Left renal pelvis (tissue), 4 donors: ENCODE measurements around the gene ITGAE. TPM values are rescaled to one million over a fixed set of nuclear protein-coding genes. Genes with fewer than 3 reads are reported as not detected.
"Not testable (repeated sequence)": the region's sequence is repeated elsewhere in the genome, so short reads cannot be mapped to it uniquely, and the experiment has no call there.

Experiments used
- DNase-seq, 4 donors: peaks; one replicate each; pipeline ENCODE4 v3.0.0-alpha.2; 2013; ENCODE audit warnings: low read depth in 4 of 4, low spot score in 3 of 4
- polyA plus RNA-seq, 4 donors: library from polyadenylated mRNA; unstranded; fragments of 120-200 nt; gene quantifications; one replicate each; pipeline ENCODE4 v1.2.1, GENCODE V29; 2013; ENCODE audit not compliant: insufficient read length in 4 of 4

Gene ITGAE
- polyA plus RNA-seq, 4 donors, result 33.6 to 42.1 (median 38.4) TPM

DNA sequence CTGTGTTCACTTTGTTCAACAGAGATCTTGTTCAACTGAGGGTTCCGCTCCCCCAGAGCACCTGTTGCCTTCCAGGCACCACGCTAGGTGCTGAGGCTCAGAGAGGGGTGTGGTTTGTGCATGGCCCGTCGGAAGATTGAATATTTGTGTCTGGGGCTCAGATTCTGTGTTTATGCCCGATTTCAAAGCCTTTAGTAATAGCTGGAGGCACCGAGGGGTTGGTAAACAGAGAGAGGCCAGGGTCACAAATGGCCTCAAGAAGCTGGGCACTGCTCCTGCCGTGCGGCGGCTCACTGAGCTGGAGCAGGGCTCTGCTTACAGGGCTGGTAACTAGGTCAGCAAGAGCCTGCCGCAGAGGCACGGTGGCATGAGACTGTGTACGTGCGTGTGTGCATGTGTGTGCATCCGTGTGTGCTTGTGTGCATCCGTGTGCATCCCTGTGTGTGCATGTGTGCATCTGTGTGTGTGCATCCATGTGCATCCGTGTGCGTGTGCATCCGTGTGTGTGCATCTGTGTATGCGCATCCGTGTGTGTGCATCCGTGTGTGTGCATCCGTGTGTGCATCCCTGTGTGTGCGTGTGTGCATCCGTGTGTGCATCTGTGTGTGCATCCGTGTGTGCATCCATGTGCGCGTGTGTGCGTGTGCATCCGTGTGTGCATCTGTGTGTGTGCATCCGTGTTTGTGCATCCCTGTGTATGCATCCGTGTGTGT lies 5.4 kb downstream of the ITGAE start:
- no peak for DNase-seq

DNA sequence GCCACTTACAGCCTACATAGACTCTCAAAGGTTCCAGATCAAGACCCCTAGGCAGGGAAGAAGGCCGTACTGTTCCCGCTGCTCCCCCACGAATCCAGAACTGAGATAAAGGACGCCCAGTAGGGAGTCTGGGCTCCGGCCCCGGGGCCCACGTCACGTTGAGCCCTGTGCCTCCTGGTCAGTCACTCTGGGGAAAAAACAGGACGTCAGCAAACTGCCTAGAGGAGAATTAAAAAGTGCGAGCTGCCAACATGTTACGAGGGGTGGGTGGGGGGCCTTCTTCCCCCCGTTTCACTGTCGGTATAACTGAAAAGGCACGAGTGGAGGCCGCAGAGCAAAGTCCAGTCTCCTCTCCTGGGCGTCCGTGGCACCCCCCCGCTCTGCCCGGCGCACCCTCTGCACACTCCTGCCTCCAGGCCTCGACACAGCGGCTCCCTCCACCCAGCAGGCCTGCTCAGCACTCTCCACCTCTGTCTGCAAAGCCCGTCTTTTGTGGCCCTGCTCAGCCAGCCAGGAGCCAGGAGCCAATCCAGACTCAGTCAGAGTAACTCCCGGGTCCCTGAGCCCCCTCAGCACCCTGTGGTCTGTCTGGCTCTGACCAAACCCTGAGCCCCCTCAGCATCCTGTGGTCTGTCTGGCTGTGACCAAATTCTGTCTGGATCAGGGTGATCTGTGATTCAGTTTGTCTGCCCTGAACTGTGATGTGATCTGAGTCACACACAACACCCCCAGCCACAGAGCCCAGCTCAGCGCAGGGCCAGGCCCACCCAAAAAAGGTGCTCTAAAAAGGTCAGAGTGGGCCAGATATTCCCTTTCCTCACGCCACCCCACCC lies 6.2 kb downstream of the ITGAE start:
- no peak for DNase-seq

DNA sequence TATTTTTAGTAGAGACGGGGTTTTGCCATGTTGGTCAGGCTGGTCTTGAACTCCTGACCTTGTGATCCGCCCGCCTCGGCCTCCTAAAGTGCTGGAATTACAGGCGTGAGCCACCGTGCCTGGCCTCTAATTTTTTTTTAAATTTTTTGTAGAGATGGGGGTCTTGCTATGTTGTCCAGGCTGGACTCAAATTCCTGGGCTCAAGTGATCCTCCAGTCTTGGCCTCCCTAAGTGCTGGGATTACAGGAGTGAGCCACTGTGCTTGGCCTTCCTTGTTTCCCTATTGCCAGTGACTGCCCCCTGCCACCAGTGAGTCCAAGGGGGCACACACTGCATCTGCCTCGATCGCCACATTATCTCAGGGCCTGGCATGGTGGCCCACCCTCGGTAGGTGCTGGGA lies 6.8 kb downstream of the ITGAE start:
- DNase-seq, result not testable (repeated sequence)

DNA sequence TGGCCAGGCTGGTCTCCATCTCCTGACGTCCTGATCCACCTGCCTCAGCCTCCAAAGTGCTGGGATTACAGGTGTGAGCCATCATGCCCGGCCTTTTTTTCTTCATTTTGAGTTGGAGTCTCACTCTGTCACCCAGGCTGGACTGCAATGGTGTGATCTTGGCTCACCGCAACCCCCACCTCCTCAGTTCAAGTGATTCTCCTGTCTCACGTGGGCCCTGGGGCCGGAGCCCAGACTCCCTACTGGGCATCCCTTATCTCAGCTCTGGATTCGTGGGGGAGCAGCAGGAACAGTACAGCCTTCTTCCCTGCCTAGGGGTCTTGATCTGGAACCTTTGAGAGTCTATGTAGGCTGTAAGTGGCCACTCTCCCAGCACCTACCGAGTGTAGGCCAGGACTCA lies 7.7 kb downstream of the ITGAE start:
- DNase-seq, result not testable (repeated sequence)

DNA sequence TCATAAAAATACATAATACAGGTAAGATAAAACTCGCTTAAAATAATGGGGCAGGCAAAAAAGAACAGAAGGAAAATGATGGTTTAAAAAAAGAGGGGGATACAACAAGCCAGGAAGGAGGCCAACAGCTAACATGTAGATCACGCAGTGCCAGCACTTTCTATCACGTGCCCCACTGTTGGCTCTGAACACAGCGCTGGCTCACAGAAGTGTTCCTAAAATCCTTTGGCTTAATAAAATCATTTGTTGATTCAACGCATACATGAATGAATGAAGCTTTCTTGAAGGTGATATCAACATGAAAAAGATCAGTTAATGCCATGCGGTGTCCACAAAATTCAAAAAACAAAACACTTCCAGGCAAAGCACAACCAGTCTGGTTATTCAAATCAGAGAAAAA lies 8.5 kb downstream of the ITGAE start:
- DNase-seq, result no peak

DNA sequence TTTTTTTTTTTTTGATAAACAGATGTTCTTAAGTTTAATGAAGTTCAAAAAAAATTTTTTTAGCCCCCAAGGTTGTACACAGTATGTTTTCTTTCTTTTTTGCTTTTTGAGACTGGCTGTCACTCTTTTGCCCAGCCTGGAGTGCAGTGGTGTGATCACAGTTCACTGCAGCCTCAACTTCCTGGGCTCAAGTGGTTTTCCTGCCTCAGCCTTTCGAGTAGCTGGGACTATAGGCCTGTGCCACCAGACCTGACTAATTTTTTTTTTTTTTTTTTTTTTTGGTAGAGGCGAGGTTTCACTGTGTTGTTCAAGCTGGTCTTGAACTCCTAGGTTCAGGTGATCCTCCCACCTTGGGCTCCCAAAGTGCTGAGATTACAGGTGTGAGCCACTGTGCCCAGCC lies 12.8 kb downstream of the ITGAE start:
- DNase-seq, result no peak

DNA sequence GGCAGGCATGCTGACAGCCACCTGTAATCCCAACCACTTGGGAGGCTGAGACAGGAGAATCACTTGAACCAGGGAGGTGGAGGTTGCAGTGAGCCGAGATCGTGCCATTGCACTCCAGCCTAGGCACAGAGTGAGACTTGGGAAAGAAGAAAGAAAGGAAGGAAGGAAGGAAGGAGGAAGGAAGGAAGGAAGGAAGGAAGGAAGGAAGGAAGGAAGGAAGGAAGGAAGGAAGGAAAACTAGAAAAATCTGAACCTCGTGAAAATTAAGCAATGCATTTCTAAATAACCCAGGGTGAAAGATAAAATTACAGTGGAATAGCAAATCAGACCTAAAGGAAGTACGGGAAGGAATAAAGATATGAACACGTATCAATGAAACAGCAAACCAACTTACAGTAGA lies 15.7 kb downstream of the ITGAE start:
- not testable (repeated sequence) for DNase-seq

DNA sequence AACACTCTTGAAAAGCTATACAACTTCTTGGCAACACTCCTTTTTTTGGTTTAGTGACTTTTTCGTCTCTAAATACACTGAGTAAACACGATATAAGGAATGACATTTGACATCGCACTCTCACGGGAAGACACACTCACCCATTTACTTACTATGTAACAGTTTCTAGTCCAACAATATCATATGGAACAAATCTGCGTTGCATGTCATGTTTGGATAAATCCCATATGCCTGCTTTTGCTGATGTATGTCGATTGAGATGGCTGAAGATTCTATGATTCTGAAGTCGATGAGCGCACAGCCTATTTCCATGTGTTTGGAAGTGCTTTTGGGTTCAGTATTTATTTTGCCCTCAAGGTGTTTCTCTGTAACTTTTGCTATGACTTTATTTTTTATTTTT lies 18.2 kb downstream of the ITGAE start:
- DNase-seq, result no peak

DNA sequence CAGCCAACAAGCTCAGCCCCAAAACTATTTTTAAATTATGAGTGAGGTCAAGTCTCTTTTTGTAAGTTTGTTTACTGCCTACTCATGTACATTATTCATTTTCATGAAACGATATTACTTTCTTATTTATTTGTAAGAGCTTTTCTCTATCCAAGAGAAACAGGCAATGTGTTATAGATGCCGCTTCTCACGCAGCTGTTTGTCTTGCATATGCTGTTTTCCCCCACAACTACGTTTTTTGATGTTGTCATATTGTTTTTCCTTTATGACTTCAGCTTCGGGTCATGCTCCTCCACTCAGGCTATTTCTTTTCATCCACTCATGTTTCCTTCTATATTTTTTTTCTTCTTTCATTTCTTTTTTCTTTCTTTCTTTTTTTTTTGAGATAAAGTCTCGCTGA lies 20.0 kb downstream of the ITGAE start:
- DNase-seq, result no peak

DNA sequence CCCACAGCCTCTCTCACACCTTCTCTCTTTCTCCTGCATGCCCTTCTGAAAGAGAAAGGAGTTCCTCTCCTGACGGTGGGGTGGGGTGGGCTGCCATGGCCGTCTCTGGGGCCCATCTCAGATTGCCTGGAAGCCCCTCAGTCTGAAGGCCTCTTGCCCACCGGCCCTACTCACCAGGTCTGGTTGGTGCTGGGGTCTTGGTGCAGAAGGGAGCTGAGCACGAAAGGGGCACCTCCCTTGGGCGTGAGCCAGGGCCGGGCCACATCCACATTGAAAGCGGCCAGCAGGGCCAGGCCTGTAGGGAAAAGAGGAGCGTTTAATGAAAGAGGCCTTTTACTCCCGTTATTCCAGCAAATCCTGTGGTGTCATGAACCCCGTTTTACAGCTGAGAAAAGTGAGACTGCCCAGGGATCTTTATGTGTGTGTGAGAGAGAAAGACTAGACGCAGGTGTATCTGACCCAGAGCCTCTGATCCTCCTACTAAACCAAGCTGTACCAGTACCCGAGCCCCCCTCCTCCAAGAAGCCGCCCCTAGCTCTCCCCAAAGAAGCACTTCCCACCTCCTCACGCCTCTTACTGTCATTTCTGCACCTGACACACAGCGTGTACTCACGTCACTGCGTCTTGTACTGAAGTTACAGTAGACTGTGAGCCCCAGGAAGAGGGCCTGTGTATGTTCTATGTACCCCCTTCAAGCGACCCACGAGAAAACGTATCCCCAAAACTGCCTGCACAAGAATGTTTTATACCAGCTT lies 23.4 kb downstream of the ITGAE start:
- no peak for DNase-seq

DNA sequence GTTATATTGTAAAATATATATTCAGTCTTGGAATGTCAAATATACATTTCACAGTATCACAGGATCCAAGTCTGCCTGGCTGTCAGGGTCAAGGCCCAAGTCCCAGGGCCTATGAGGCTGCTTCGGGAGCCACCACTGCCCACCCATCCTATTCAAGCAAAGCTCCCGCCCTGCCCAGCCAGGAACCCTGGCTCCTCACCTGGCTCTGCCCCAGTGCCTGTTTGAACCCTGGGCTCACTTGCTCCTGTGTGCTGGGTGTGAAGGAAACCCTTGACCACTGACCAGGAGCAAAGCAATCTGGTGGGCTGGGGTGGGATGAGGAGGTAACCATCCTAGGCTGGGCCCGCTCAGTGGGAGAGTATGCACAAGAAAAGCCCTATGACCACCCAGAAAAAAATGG lies 27.0 kb downstream of the ITGAE start:
- no peak for DNase-seq

DNA sequence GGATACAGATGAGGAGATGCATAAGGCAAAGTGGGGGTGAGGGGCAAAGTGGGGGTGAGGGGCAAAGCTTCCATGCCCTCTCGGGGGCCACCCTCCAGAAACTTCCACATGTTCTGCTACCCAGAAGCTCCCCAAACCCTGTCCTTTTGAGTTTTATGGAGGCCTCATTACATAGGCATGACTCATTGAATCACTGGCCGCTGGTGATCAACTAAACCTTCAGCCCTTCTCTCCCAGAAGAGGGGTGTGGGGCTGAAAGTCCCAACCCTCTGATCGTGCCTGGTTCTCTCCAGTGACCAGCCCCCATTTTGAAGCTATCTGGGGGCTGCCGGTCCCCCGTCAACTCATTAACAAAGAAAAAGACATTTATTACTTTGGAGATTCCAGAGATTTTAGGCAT lies 27.5 kb downstream of the ITGAE start:
- DNase-seq, result no peak

DNA sequence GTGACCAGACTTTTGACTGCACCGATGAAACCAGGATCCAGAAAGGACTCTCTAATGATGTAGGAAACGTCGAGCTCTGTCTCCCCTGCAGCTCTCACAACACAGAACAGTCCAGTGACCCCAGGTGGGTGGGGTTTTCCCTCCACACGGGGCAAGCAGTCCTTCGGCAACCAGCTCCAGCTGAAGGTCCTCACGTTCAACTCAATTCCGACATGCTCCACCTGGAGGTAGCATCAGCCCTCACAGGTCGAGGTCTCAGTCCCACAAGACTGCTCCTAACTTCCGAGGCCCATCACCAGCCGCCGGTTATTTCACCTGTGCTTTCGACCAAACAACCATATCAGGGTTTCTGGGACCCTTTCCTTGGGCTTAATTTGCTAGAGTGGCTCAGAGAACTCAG lies 28.2 kb downstream of the ITGAE start:
- DNase-seq, result no peak

DNA sequence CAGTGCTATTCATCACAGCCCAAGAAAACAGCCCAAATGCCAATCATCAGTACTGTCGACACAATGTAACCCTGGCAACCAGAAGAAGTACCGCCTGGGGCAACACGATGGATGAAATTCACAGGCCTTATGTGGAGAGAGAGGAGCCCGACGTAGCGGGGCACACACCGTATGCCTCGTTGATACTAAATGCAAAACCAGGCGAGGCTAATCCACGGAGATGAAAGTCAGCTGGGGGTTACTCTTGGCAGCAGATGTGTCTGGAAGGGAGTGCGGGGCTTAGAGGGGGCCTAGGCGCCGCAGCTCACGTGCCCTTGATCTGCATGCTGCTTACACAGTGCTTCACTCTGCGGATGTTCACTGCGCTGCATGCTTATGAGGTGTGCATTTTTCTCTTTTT lies 29.8 kb downstream of the ITGAE start:
- DNase-seq, result no peak

DNA sequence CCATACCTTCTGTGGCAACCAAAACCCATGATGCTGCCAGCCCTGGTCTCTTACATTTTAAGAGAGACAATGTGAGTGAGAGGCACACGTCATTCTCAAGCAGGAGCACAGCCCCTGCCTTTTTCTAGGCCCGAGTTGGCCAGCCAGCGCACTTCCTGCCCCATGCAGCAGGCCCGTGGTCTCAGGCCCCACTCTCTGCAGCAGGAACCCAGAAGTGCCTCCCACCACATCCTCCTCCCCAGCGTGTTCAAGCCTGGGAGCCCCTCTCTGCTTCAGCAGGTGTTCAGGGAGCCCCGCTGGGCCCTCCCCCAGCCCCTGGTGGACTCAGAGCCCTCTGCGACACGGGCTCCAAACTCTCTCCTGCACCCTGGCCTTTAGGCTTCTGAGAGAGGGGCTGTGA lies 30.5 kb downstream of the ITGAE start:
- no peak for DNase-seq

DNA sequence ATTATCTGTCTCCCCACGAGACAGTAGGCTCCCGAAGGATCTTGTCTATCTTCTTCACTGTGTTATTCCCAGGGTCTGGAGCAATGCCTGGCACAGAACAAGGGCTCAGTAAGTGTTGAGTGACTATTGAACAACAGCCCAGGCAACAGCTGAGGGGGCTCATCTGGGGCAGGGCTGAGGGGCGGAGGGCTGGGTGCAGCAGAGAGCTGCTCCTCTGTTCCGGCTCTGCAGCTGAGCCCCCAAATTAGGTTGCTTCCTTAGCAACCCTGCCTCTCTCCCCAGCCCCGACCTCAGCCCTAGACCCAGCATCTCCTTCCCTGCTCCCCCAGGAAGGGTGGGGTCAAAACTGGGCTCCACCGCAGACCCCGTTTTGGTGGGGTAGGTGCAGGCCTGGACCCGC lies 32.2 kb downstream of the ITGAE start:
- no peak for DNase-seq

DNA sequence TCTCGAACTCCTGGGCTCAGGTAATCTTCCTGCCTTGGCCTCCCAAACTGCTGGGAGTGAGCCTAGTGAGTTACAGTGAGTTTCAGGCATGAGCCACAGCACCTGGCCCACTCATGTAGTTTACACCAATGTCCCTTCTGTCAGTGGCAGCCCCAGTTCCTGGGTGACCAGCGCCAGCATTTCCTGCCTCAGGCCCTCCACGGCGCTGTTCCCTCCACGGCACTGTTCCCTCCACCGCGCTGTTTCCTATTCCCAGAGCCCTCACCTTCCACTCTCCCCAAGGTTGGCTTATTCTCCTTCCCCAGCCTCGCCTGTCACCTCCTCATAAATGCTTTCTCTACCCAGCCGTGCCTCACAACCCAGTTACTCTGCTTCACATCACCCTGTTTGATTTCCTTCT lies 32.6 kb downstream of the ITGAE start:
- no peak for DNase-seq

DNA sequence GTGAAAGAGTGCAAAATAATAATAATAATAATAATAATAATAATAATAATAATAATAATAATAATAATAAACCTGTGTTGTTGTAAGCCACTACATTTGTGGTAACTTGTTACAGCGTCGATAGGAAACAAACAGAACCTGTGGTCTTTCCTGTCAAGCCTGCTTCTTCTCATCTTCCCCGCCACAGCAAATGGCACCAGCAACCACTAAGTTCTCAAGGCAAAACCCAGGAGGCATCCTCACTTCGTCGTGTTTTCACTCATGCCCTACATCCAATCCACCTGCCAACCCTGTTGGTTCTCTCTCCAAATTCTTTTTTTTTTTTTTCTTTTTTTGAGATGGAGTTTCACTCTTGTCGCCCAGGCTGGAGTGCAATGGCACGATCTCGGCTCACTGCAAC lies 34.2 kb downstream of the ITGAE start:
- DNase-seq, result no peak

DNA sequence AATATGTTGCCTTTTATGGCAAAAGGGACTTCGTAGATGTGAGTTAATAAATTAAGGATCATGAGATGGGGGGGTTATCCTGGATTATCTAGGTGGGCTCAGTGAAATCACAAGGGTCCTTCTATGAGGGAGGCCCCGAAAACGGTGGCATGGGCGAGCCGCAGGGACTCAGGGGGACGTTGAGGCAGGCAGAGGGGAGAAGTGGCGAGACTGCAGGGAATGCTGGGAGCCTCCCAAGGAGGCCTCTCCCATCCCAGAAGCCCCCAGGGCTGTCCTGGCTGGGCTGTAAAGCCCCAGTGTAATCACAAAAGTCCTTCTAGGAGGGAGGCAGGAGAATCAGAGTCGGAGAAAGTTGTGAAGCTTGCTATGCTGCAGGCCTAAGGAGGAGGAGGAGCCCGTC lies 35.0 kb downstream of the ITGAE start:
- no peak for DNase-seq

DNA sequence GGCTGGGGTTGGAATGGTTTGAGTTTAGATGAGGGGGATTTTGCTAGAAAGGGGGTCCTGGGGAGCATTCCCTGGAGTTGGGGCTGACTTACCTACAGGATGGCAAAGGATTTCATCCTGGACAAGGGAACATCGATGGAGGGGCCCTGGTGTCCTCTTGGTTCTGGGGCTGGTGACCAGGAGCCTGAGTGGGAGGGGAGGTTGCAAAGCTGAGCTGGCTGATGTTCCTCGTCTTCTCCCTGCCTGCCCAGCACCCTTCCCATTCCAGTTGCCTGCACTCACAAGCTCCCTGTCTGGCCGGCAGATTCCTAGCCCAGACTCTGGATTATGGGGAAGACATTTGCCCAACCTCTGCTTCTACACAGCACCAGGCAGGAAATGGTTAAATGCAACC lies 37.2 kb downstream of the ITGAE start:
- no peak for DNase-seq

DNA sequence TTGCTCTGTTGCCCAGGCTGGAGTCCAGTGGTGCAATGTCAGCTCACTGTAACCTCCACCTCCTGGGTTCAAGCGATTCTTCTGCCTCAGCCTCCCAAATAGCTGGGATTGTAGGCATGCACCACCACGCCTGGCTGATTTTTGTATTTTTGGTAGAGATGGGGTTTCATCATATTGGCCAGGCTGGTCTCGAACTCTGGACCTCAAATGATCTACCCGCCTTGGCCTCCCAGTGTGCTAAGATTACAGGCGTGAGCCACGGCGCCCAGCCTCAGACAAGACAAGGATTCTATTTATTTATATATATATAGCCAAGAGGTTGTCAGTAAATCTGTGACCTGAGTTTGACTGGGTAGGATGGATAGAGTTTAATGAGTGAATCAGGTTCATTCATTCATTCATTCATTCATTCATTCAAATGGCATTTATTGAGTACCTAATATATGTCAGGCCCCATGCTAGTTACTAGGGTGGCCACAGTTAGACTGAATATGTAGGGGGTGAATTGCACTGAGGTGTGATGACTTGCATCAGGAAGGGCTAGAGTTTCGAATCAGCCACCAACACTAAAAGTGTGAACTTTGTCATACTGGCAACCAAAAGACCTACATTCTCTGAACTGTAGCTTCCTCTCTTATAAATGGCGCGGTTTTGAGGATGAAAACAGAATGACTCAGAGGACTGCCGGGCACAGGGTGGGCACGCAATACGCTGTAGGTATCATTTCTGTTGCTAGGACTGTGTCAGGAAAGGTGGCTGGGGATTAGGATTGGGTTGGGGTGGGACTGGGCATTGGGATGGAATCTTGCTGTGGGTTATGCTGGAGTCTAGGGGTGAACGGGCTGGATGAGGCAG lies 37.8 kb downstream of the ITGAE start:
- no peak for DNase-seq
